Vagina (tissue), 2 donors: Measurements from ENCODE around the gene PPP1R3E. TPM values are rescaled to one million over a fixed set of nuclear protein-coding genes. Genes with fewer than 3 reads are reported as not detected.

Source experiments
- DNase-seq, 2 donors: peaks; one replicate each; pipeline ENCODE4 v3.0.0-alpha.2; 2017; ENCODE audit errors: extremely low spot score in 2 of 2
- H3K27ac ChIP-seq: fragments of 200-600 bp; sonication (generic); one replicate; pipeline ENCODE4 v1.5.1; 2019
- H3K27me3 ChIP-seq: fragments of 200-600 bp; sonication (generic); one replicate; pipeline ENCODE4 v1.5.1; 2019
- H3K36me3 ChIP-seq, 2 donors: fragments of 200-600 bp; sonication (generic); one replicate each; pipeline ENCODE4 v1.5.1; 2017 to 2019
- H3K4me1 ChIP-seq: fragments of 200-600 bp; sonication (generic); one replicate; pipeline ENCODE4 v1.5.1; 2019
- H3K4me3 ChIP-seq, 2 donors: fragments of 200-600 bp; sonication (generic); 1 replicate in 1 of 2; 2 replicates in 1 of 2; pipeline ENCODE4 v1.5.1; 2016 to 2019
- H3K9me3 ChIP-seq: fragments of 200-600 bp; sonication (generic); one replicate; pipeline ENCODE4 v1.5.1; 2019
- CTCF ChIP-seq, 3 experiments: fragments of 450-650 bp in 2 of 3; fragments of 200-600 bp in 1 of 3; sonication (generic) in 1 of 3; IDR thresholded peaks; one replicate each; pipeline ENCODE4 v1.5.1; 2017 to 2019; ENCODE audit warnings: antibody characterized with exemption in 3 of 3, mild to moderate bottlenecking in 2 of 3, moderate library complexity in 2 of 3
- POLR2A ChIP-seq, 2 donors: fragments of 450-650 bp; IDR thresholded peaks; one replicate each; pipeline ENCODE4 v1.6.1; 2017; ENCODE audit warnings: antibody characterized with exemption in 2 of 2, mild to moderate bottlenecking in 2 of 2, moderate library complexity in 2 of 2
- POLR2AphosphoS5 ChIP-seq, 2 donors: sonication (generic); formaldehyde crosslinking; IDR thresholded peaks; one replicate each; pipeline ENCODE4 v1.9.0; 2017; ENCODE audit warnings: antibody characterized with exemption in 2 of 2, mild to moderate bottlenecking in 2 of 2, low read depth in 1 of 2; ENCODE audit not compliant: insufficient read depth in 1 of 2
- intact Hi-C: fragments of 100-400 bp; cut with DNase I; formaldehyde crosslinking; loops from one replicate; pipeline ENCODE4 v1.15.1; 2023
- total RNA-seq: library from RNA; depleted of rRNA; stranded (reverse); fragments of >200 nt; gene quantifications from one replicate; pipeline ENCODE4 v1.2.3, GENCODE V29; 2016

PPP1R3E gene
- total RNA-seq, 1 donor from 2014 or later, result 8.6 TPM

- peak within 1 kb of the TSS; percentile 82 to 99 for H3K4me3 ChIP-seq
- intact Hi-C loops, result loop anchor here (5.0 to 10.0 kb wide), 3 partner anchors 56 to 241 kb away; partner anchors contain the start of gene NGDN
- no peaks in the 10 kb centered on the region for H3K27me3 ChIP-seq
- peaks cover 26% of the 10 kb centered on the region for H3K4me1 ChIP-seq
- peaks cover 0 to 29% of the 10 kb centered on the region in 2 donors for H3K36me3 ChIP-seq
- no peaks in the 10 kb centered on the region for H3K9me3 ChIP-seq
- peak within 1 kb of the TSS; percentile 97 for H3K27ac ChIP-seq
- no peak for TF ChIP-seq CTCF (IDR thresholded peaks at IDR 0.05)
- TF ChIP-seq POLR2A (IDR thresholded peaks at IDR 0.05), result peak in 1 of 2 donors; percentile 81
- TF ChIP-seq POLR2AphosphoS5 (IDR thresholded peaks at IDR 0.05; ENCODE audit: insufficient read depth in 1 of 2, low read depth in 1 of 2), result peak; percentile 95
- peak; percentile 100 for DNase-seq
Observed at GRCh38 chr14:23320584-23321571, 18.2 kb upstream of the PPP1R3E start, which contains the start of gene PABPN1. Gene PABPN1 (plus strand): TSS chr14:23321457. CDS start chr14:23321470, 13 bp downstream.

DNA sequence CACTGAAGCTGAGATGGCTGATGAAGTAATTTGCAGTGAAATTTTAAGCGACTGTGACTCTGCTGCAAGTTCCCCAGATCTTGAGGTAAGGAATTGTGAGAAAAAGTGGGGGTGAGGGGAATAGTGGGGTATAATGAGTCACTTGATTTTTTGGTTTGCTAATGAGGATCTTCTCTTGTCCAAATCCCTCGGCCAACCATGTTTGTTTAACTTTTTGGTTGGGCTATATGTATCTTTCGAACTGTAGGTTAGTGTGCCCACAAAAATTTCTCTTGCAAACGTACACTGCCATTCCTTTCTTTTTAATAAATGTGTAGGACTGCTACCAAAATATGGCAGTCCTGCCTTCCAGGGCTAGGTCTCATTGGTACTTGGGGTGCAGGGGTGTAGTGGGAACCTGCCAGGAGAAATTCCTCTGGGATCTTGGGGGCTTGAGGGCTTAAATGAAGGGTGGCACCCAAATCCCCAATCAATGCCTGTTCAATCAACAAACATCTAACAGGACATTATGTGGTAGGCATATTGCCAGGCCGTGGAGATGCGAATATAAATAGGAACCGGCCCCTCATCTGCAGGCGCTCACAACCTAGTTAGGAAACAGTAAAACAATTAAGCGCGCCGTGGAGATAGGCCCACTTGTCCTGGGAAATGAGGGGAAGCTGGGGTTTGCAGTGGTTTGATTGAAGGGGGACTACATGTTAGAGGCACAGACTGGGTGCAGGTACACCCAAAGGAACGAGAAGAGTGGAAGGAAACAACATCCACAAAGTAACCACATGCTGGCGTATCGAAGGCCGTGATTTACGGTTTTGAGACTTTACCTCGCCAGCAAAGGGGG is 17.3 kb upstream of the PPP1R3E start:
- H3K9me3 ChIP-seq, result no peaks in the 10 kb centered on the region
- intact Hi-C loops, result loop anchor here (5.0 to 10.0 kb wide), 3 partner anchors 55 to 242 kb away; partner anchors contain the start of gene NGDN
- H3K27ac ChIP-seq, result peak overlapping the region; percentile 97
- peak overlapping the region; percentile 39 to 82 for H3K4me3 ChIP-seq
- TF ChIP-seq CTCF (IDR thresholded peaks at IDR 0.05), result no peak
- no peak for TF ChIP-seq POLR2AphosphoS5 (IDR thresholded peaks at IDR 0.05; ENCODE audit: insufficient read depth in 1 of 2, low read depth in 1 of 2)
- no peak for TF ChIP-seq POLR2A (IDR thresholded peaks at IDR 0.05)
- H3K4me1 ChIP-seq, result peaks cover 26% of the 10 kb centered on the region
- no peak for DNase-seq
- H3K27me3 ChIP-seq, result no peaks in the 10 kb centered on the region
- H3K36me3 ChIP-seq, result peaks cover 0 to 25% of the 10 kb centered on the region in 2 donors

DNA sequence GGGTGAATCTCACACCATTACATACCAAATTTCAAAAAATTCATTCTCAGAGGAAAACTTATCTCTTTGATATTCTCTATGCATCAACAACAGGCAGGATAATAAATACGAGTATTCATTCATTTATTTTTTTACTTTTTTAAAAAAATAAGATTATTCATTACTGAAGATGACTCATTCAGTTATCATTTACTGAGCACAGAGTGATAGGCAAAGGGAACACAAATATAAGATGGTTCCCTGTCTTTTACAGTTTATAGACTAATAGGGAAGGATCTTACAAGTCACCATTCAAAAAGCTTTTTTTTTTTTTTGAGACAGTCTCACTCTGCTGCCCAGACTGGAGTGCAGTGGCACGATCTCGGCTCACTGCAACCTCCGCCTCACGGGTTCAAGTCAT is 13.6 kb upstream of the PPP1R3E start:
- Histone ChIP-seq H3K27me3 (no peaks in the 10 kb centered on the region), H3K9me3 (no peaks in the 10 kb centered on the region), H3K4me1 (peaks cover 9% of the 10 kb centered on the region), H3K27ac (no peak overlapping the region), H3K36me3 (no peaks in the 10 kb centered on the region), H3K4me3 (no peak overlapping the region)
- DNase-seq, result no peak
- intact Hi-C loops, result no loop called here
- TF ChIP-seq CTCF (IDR thresholded peaks at IDR 0.05) (no peak), POLR2A (IDR thresholded peaks at IDR 0.05) (no peak), POLR2AphosphoS5 (IDR thresholded peaks at IDR 0.05; ENCODE audit: insufficient read depth in 1 of 2, low read depth in 1 of 2) (no peak)

DNA sequence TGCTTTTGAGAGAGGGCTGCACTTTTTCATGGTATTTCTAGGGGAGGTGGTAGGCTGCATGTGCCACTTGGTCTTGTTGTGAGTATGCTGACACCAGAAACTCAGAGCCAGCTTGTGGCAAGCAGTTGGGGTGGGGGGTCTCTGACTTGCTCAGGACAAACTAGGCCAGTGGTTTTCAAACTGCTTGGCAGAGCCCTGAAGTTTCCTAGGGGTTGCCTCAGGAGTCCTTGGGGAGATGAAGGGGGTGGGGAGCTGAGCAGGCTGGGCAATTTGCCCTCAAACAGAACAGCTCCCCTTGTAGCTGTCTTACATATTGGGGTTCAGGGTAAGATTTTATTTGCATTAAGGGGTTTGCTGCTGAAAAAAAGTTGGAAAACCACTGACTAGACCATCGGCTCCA is 7.9 kb upstream of the PPP1R3E start:
- H3K27me3 ChIP-seq, result no peaks in the 10 kb centered on the region
- H3K36me3 ChIP-seq, result peaks cover 0 to 12% of the 10 kb centered on the region in 2 donors
- H3K4me3 ChIP-seq, result no peak overlapping the region
- H3K9me3 ChIP-seq, result no peaks in the 10 kb centered on the region
- peaks cover 44% of the 10 kb centered on the region for H3K4me1 ChIP-seq
- DNase-seq, result no peak
- H3K27ac ChIP-seq, result no peak overlapping the region
- TF ChIP-seq POLR2AphosphoS5 (IDR thresholded peaks at IDR 0.05; ENCODE audit: insufficient read depth in 1 of 2, low read depth in 1 of 2) (no peak), POLR2A (IDR thresholded peaks at IDR 0.05) (no peak), CTCF (IDR thresholded peaks at IDR 0.05) (no peak)
- intact Hi-C loops, result no loop called here
